Measurements from ENCODE around the gene ZCCHC14. TPM values are rescaled to one million over a fixed set of nuclear protein-coding genes. Genes with fewer than 3 reads are reported as not detected.

The ZCCHC14 gene
- total and polyA plus RNA-seq, 2 of the 13 experiments (the other 11 are each of a cell fraction or from before 2014, with no cell fraction given), result 12.4 to 12.5 TPM

GRCh38 chr16:87491522-87492290 lies 1.1 kb downstream of the ZCCHC14 start (continued):
- TF ChIP-seq PREB (CRISPR knock-in tag; IDR thresholded peaks at IDR 0.05), result no peak
- TF ChIP-seq ZFY (CRISPR knock-in tag; IDR thresholded peaks at IDR 0.05), result peak; percentile 63
- no peak for TF ChIP-seq SPEN (CRISPR knock-in tag; IDR thresholded peaks at IDR 0.05; ENCODE audit: low read depth)
- no peak for TF ChIP-seq NFIC (IDR thresholded peaks at IDR 0.05; ENCODE audit: low read length)
- no peak for TF ChIP-seq THAP7 (CRISPR knock-in tag; IDR thresholded peaks at IDR 0.05)
- peak; percentile 25 for TF ChIP-seq HNRNPK (IDR thresholded peaks at IDR 0.05; ENCODE audit: low read depth, low read length, poor library complexity, severe bottlenecking)
- TF ChIP-seq ZNF407 (CRISPR knock-in tag; IDR thresholded peaks at IDR 0.05; ENCODE audit: not compliant biosample characterization), result no peak
- peak; percentile 22; the same call in 1 of the 2 replicates for TF ChIP-seq SAFB2 (CRISPR knock-in tag; IDR thresholded peaks at IDR 0.05; ENCODE audit: borderline replicate concordance, low read depth)
- no peak for TF ChIP-seq ZC3H4 (CRISPR knock-in tag; IDR thresholded peaks at IDR 0.05; ENCODE audit: borderline replicate concordance)
- TF ChIP-seq CENPX (CRISPR knock-in tag; IDR thresholded peaks at IDR 0.05), result no peak
- no peak for TF ChIP-seq ZNF878 (CRISPR knock-in tag; IDR thresholded peaks at IDR 0.05)
- TF ChIP-seq FOXA3 (CRISPR knock-in tag; IDR thresholded peaks at IDR 0.05), result 0 out of 2 replicates have a peak, but pooled peaks have one; percentile 10
- TF ChIP-seq KAT7 (CRISPR knock-in tag; IDR thresholded peaks at IDR 0.05; ENCODE audit: borderline replicate concordance), result no peak; the same call in 1 of the 2 replicates
- TF ChIP-seq HNRNPH1 (optimal IDR thresholded peaks at IDR 0.05; ENCODE audit: low read depth, low read length), result no peak
- TF ChIP-seq ZNF75D (CRISPR knock-in tag; IDR thresholded peaks at IDR 0.05; ENCODE audit: borderline replicate concordance), result no peak
- no peak for TF ChIP-seq DNMT1 (CRISPR knock-in tag; IDR thresholded peaks at IDR 0.05)
- TF ChIP-seq MYC (CRISPR knock-in tag; IDR thresholded peaks at IDR 0.05; ENCODE audit: borderline replicate concordance), result peak; percentile 64; the same call in 1 of the 2 replicates
- no peak for TF ChIP-seq CREB3 (CRISPR knock-in tag; IDR thresholded peaks at IDR 0.05)

Data from HepG2 (cell line).